Fibroblast of the aortic adventitia (primary cell): ENCODE results near the gene ACOT7. TPM values are rescaled to one million over a fixed set of nuclear protein-coding genes. Genes with fewer than 3 reads are reported as not detected.

Experiments used
- DNase-seq: peaks from one replicate; pipeline ENCODE4 v3.0.0-alpha.2; 2010; ENCODE audit warnings: low read depth
- H3K4me3 ChIP-seq: 2 replicates; pipeline ENCODE4 v1.5.1; 2011; ENCODE audit warnings: low read depth, mild to moderate bottlenecking, control low read depth, low read length, moderate library complexity
- total RNA-seq: library from RNA; depleted of rRNA; stranded (reverse); fragments of >200 nt; gene quantifications from 2 replicates; pipeline ENCODE4 v1.2.3, GENCODE V29; 2012; ENCODE audit warnings: low replicate concordance
- TF ChIP-seq, protein P1 (sequence below): IDR thresholded peaks from 2 replicates; pipeline ENCODE4 v1.5.1; 2011; ENCODE audit warnings: mild to moderate bottlenecking, low read length, control low read depth, inconsistent platforms; ENCODE audit not compliant: insufficient read depth

Gene ACOT7
- total RNA-seq, 1 donor, result 16.0 TPM

DNA sequence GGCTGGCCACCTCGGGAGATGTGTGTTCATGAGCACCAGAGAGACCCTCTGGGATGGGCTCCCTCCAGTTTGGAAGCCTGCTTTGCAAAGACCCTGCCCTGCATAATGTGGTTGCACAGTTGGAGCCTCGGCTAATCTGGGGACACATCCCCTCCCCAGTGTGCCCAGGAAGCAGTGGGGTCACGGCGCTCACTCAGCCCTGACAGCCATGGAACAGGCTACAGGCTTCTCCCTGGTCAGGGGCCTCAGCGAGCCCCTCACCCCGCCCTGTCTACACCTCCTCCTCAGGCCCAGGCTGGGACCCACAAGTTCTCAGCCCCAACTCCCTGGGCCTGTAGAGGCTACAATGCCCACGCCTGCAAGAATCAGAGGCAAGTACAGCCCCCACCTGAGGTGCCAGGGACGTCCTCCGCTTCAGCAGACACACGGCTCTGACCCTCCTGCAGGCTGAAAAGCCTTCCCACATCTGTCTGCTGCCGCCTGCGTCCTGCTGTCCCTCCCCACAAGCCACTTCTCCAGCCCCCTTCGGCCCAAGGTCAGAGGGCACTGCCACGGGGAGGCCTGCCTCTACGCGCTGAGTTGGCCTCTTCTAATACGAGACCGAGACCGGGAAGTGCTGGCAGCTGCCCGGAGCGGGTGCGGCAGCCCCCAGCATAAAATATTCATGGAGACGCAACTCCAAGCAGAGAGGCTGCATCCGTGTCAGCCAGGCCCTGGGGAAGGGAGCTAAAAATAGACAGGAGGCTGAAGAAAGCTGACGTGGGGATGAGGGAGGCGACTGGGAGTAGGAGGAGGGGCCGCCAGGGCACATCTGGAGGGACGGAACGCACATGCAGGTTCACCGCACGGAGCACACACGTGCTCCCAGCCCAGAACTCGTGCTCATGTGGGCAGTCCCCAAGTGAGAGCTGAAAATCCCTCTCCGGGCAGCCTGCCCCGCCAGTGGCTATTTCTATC is 117.5 kb downstream of the ACOT7 start:
- DNase-seq, result peak; percentile 76
- H3K4me3 ChIP-seq, result peak overlapping the region; percentile 6
- TF ChIP-seq, protein P1, sequence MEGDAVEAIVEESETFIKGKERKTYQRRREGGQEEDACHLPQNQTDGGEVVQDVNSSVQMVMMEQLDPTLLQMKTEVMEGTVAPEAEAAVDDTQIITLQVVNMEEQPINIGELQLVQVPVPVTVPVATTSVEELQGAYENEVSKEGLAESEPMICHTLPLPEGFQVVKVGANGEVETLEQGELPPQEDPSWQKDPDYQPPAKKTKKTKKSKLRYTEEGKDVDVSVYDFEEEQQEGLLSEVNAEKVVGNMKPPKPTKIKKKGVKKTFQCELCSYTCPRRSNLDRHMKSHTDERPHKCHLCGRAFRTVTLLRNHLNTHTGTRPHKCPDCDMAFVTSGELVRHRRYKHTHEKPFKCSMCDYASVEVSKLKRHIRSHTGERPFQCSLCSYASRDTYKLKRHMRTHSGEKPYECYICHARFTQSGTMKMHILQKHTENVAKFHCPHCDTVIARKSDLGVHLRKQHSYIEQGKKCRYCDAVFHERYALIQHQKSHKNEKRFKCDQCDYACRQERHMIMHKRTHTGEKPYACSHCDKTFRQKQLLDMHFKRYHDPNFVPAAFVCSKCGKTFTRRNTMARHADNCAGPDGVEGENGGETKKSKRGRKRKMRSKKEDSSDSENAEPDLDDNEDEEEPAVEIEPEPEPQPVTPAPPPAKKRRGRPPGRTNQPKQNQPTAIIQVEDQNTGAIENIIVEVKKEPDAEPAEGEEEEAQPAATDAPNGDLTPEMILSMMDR, result no peak

DNA sequence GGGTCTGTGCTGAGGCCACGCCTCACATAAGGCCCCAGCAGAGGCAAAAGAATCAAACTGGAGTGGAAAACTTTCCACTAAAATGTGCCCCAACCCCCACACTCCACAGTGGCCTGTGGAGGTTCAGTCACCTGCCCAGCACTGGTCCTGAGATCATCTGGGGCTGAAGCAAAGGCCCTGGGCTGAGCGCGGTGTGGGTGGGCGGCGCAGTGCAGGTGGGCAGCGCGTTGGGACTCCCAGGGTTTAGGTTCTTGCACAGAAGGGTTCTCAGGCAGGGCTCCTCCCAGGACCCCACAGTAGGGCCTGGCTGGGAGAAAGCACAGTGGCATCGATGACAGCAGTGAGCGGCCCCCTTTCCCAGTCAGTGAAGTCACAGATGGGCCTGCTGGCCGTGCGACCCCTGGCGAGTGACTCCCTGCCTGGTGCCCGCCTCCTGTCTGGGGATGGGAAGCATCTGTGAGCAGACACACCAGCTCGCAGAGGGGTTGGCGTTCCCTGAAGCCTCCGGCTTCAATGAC is 118.9 kb downstream of the ACOT7 start:
- H3K4me3 ChIP-seq, result no peak overlapping the region
- TF ChIP-seq, protein P1, result no peak
- DNase-seq, result no peak

DNA sequence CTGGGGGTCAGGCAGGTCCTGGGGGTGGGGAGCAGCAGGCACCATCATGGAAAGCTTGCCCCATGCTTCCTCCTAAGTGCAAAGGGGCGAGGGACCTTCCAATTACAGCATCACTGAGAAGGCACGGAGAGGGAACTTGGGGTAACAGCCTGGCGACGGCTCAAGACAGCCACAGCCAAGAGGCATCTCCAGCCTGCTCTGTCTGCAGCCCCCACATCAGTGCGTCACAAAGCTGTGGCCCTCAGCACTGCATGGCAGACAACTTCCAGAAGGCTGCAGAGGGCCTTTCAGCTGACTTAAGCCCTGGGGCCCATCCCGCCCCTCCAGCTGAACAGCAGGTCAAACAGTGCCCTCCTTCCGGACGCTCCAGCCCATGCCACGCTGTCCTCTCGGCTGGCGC is 119.5 kb downstream of the ACOT7 start:
- TF ChIP-seq, protein P1, result no peak
- DNase-seq, result no peak
- no peak overlapping the region for H3K4me3 ChIP-seq

DNA sequence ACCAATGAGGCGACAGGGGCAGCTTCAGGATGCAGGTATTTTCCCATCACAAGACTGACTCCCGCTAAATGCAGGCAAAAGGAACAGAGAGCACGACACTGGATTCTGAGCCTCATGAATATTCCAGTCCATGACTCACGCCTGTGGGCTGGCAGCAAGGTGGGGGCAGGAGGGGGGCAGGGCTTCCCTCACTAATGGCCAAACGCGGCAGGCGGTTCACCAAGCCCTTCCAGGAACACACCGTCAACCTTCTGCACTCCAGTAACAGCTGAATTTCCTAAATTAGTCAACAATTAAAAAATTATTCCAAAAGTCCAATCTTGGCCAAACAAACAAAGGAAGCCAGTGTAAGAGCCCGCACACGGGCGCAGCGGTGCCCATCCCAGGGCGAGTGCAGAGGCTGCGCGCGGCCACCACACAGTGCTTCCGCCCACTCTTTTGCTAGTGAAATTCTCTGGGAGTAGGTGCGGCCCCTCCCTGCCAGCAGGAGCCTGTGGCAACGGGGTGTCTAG is 120.1 kb downstream of the ACOT7 start:
- H3K4me3 ChIP-seq, result no peak overlapping the region
- TF ChIP-seq, protein P1, result no peak

DNA sequence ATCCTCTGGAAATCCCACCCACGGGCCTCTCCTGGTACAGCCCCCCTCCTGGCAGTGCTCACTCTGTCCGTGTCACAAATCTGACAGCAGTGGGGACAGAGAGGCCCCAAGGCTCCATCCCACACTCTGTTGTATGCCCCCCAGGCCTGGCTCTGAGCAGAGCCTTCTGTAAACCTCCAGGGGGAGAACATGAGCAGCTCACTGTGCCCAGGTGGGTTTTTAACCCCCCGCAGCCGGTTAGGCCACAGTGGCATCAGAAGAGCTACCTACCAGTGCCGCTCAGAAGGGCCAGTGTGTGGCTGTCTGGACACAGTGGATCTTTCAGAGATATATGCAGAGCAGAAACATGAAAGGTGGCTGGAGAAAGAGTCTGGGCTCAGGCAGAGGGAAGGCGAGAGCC is 120.7 kb downstream of the ACOT7 start:
- no peak overlapping the region for H3K4me3 ChIP-seq
- TF ChIP-seq, protein P1, result peak; percentile 27
- DNase-seq, result no peak

More for the DNA sequence above, 120.1 kb downstream of the ACOT7 start:
- peak; percentile 27 for DNase-seq

DNA sequence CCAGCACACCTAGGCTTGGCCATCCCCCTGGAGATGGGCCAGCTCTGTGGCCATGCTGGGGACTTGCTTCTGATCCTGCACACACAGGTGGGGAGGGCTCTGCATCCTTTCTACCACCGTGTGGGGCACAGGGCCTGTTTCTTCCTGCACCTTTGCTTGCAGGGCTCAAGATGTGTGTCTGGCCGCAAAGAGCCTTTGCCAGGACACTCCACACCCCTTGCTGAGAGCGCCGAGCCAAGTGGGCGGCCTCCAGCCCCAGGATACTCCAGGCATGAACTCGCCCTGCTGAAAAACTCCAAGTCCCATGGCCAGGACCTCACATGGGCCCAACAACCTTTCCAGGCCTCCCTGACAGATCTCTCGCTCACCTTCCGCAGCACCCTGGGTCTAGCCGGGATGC is 121.1 kb downstream of the ACOT7 start:
- TF ChIP-seq, protein P1, result no peak
- DNase-seq, result no peak
- H3K4me3 ChIP-seq, result no peak overlapping the region
